ENCODE results near the gene ZNF74.

Gene ZNF74

DNA sequence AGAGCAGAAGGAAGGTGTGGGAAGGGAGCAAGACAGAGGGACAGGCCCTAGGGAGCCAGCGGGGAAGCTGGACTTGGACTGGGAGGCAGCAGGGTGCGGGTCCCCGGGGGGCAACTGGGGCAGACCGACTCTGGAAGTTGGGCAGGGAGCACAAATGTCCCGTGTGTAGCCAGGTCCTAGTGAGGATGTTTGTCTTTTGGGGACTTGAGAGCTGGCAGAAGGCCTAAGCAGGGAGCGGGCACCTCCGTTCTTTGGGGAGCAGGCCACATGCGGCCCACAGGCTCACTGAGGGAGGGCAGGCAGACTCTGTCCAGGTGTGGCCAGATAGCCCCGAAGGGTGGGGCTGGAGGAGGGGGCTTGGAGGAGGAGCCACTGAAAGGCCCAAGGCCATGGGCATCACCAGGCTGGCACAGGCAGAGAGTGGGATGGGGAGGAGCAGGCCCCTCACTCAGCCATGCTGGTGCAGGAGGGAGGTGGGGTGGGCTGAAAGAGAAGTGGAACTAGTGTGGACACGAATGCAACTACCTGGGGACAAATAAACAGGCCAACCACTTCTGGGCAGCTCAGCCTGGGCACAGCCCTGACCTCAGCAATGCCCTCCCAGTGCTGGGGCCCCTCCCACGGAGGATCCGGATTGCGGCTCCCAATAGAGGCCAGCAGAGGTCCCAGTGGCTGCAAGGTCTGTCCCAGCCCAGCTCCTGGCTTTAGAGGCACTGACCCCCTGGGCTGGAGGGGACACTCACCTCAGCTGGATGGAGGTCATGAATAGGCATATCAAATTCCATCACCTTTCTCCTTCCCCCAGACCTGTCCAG is 44.9 kb downstream of the ZNF74 start:
- TF ChIP-seq, protein P1, sequence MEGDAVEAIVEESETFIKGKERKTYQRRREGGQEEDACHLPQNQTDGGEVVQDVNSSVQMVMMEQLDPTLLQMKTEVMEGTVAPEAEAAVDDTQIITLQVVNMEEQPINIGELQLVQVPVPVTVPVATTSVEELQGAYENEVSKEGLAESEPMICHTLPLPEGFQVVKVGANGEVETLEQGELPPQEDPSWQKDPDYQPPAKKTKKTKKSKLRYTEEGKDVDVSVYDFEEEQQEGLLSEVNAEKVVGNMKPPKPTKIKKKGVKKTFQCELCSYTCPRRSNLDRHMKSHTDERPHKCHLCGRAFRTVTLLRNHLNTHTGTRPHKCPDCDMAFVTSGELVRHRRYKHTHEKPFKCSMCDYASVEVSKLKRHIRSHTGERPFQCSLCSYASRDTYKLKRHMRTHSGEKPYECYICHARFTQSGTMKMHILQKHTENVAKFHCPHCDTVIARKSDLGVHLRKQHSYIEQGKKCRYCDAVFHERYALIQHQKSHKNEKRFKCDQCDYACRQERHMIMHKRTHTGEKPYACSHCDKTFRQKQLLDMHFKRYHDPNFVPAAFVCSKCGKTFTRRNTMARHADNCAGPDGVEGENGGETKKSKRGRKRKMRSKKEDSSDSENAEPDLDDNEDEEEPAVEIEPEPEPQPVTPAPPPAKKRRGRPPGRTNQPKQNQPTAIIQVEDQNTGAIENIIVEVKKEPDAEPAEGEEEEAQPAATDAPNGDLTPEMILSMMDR (IDR thresholded peaks at IDR 0.05), result no peak
- H3K4me2 ChIP-seq (ENCODE audit: low read length), result no peak overlapping the region
- H3K4me3 ChIP-seq (ENCODE audit: low read depth, low read length), result no peak overlapping the region
- H2AFZ ChIP-seq, result no peak overlapping the region
- no peaks in the 10 kb centered on the region for H3K27me3 ChIP-seq (ENCODE audit: control insufficient read depth, insufficient read depth, low read length)
- no peaks in the 10 kb centered on the region for H3K79me2 ChIP-seq
- H3K9me3 ChIP-seq (ENCODE audit: control insufficient read depth, low read length), result no peaks in the 10 kb centered on the region
- no peak overlapping the region for H3K9ac ChIP-seq
- H3K4me1 ChIP-seq, result no peaks in the 10 kb centered on the region
- no peak overlapping the region for H3K27ac ChIP-seq
- H3K36me3 ChIP-seq (ENCODE audit: control insufficient read depth, insufficient read depth, low read length), result no peaks in the 10 kb centered on the region

DNA sequence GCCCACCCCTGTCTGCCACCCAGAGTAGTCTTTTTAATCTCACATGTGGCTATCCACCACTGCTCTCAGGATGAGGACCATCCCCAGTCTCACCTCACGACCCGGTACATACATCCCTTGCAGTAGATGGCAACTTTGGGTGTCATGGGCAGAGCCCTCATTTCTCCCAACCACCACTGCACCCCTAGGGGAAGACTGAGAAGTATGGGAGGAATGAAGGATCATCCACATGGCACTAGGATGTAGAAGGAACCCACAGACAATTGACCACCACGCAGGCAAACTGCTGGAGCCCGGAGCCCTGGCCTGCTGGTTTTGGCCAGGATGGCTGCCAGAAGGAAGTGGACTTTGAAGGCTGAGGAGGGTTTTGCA is 45.6 kb downstream of the ZNF74 start:
- H3K4me1 ChIP-seq, result no peaks in the 10 kb centered on the region
- no peak overlapping the region for H2AFZ ChIP-seq
- no peak overlapping the region for H3K9ac ChIP-seq
- no peaks in the 10 kb centered on the region for H3K79me2 ChIP-seq
- TF ChIP-seq, protein P1 (IDR thresholded peaks at IDR 0.05), result no peak
- no peak overlapping the region for H3K4me3 ChIP-seq (ENCODE audit: low read depth, low read length)
- no peak overlapping the region for H3K27ac ChIP-seq
- no peaks in the 10 kb centered on the region for H3K27me3 ChIP-seq (ENCODE audit: control insufficient read depth, insufficient read depth, low read length)
- no peak overlapping the region for H3K4me2 ChIP-seq (ENCODE audit: low read length)
- no peaks in the 10 kb centered on the region for H3K9me3 ChIP-seq (ENCODE audit: control insufficient read depth, low read length)
- no peaks in the 10 kb centered on the region for H3K36me3 ChIP-seq (ENCODE audit: control insufficient read depth, insufficient read depth, low read length)

GRCh38 chr22:20439928-20440575 is 46.1 kb downstream of the ZNF74 start:
- Histone ChIP-seq H3K9me3 (ENCODE audit: control insufficient read depth, low read length) (no peaks in the 10 kb centered on the region), H3K27ac (no peak overlapping the region), H3K9ac (no peak overlapping the region), H3K79me2 (no peaks in the 10 kb centered on the region), H3K4me2 (ENCODE audit: low read length) (no peak overlapping the region), H2AFZ (no peak overlapping the region), H3K4me1 (no peaks in the 10 kb centered on the region), H3K36me3 (ENCODE audit: control insufficient read depth, insufficient read depth, low read length) (no peaks in the 10 kb centered on the region), H3K27me3 (ENCODE audit: control insufficient read depth, insufficient read depth, low read length) (no peaks in the 10 kb centered on the region), H3K4me3 (ENCODE audit: low read depth, low read length) (no peak overlapping the region)
- TF ChIP-seq, protein P1 (IDR thresholded peaks at IDR 0.05), result no peak

- Histone ChIP-seq H3K4me1 (no peaks in the 10 kb centered on the region), H3K9me3 (ENCODE audit: control insufficient read depth, low read length) (no peaks in the 10 kb centered on the region), H3K9ac (no peak overlapping the region), H3K4me2 (ENCODE audit: low read length) (no peak overlapping the region), H3K36me3 (ENCODE audit: control insufficient read depth, insufficient read depth, low read length) (no peaks in the 10 kb centered on the region), H2AFZ (no peak overlapping the region), H3K79me2 (no peaks in the 10 kb centered on the region), H3K27ac (no peak overlapping the region), H3K4me3 (ENCODE audit: low read depth, low read length) (no peak overlapping the region), H3K27me3 (ENCODE audit: control insufficient read depth, insufficient read depth, low read length) (no peaks in the 10 kb centered on the region)
- TF ChIP-seq, protein P1 (IDR thresholded peaks at IDR 0.05), result no peak
These were observed 47.0 kb downstream of the ZNF74 start for GRCh38 chr22:20440637-20441591.

Measured in parathyroid adenoma (tissue), 2 donors.